GM12878 (cell line): ENCODE measurements around the gene CD1D. TPM values are rescaled to one million over a fixed set of nuclear protein-coding genes. Genes with fewer than 3 reads are reported as not detected.

Experiments
- ATAC-seq: fragments of 200-7000 bp; cut with Tn5 transposase; 3 replicates; pipeline ENCODE4 v1.9.1; 2020; ENCODE audit warnings: mild to moderate bottlenecking, moderate library complexity
- BruUV-seq: library from RNA; stranded (reverse); fragments of 400-500 nt; replicated peaks from 2 replicates; lab custom pipeline; 2021; lab: Mats Ljungman, UMichigan
- CTCF ChIA-PET: fragments of 300-600 bp; sonication (Branson Sonifier 250); formaldehyde crosslinking; extraction: SDS; loops from one replicate; lab custom pipeline; 2021; ENCODE audit warnings: inconsistent platforms; lab: Yijun Ruan, JAX
- POLR2A ChIA-PET: fragments of 350-600 bp; formaldehyde crosslinking; extraction: SDS; loops from one replicate; lab custom pipeline; 2021; ENCODE audit warnings: inconsistent platforms; lab: Charles Lee
- RAD21 ChIA-PET: fragments of 300-600 bp; sonication (Branson Sonifier 250); formaldehyde crosslinking; loops from one replicate; lab custom pipeline; 2023; ENCODE audit warnings: antibody characterized with exemption; ENCODE audit not compliant: unreplicated experiment; lab: Charles Lee
- SMC1A ChIA-PET: fragments of 300-600 bp; sonication (Branson Sonifier 250); formaldehyde crosslinking; loops from one replicate; lab custom pipeline; 2023; ENCODE audit not compliant: unreplicated experiment, uncharacterized antibody; lab: Charles Lee
- DNase-seq: peaks from one replicate; pipeline ENCODE4 v3.0.0-alpha.2; 2011; ENCODE audit warnings: low read depth, low spot score
- FAIRE-seq: peaks from 3 replicates; lab custom pipeline; 2011; peaks lifted over from hg19 to GRCh38; lab: Jason Lieb, UNC
- H2AFZ ChIP-seq: 2 replicates; pipeline ENCODE4 v1.6.0; 2011; ENCODE audit warnings: low read depth, low read length, control low read depth; ENCODE audit not compliant: control insufficient read depth
- H3K27ac ChIP-seq: 2 replicates; pipeline ENCODE4 v1.5.1; 2011; ENCODE audit warnings: control low read depth; ENCODE audit not compliant: control insufficient read depth, insufficient read depth
- H3K27me3 ChIP-seq, 2 experiments: replicated peaks in 1 of 2; 2 replicates each; pipeline versions ENCODE4 v1.6.0 to v1.6.1; 2011; ENCODE audit warnings: low read length in 1 of 2; ENCODE audit not compliant: control insufficient read depth in 2 of 2, insufficient read depth in 2 of 2
- H3K36me3 ChIP-seq, 2 experiments: 2 replicates each; pipeline ENCODE4 v1.5.1; 2011; ENCODE audit warnings: low read length in 1 of 2; ENCODE audit not compliant: control insufficient read depth in 2 of 2, insufficient read depth in 2 of 2
- H3K4me1 ChIP-seq: 2 replicates; pipeline ENCODE4 v1.6.1; 2011; ENCODE audit warnings: mild to moderate bottlenecking, low read length, moderate library complexity, mixed read lengths; ENCODE audit not compliant: control insufficient read depth, insufficient read depth
- H3K4me2 ChIP-seq: 2 replicates; pipeline ENCODE4 v1.6.0; 2011; ENCODE audit warnings: control low read depth; ENCODE audit not compliant: control insufficient read depth, insufficient read depth
- H3K4me3 ChIP-seq: fragments of 200-600 bp; sonication (generic); 2 replicates; pipeline ENCODE4 v1.5.1; 2016
- H3K79me2 ChIP-seq: 2 replicates; pipeline ENCODE4 v1.6.0; 2011; ENCODE audit warnings: low read length; ENCODE audit not compliant: control insufficient read depth, insufficient read depth
- H3K9ac ChIP-seq: 2 replicates; pipeline ENCODE4 v1.8.0; 2011; ENCODE audit warnings: low read length, control low read depth, mixed read lengths; ENCODE audit not compliant: control insufficient read depth, insufficient read depth
- H3K9me3 ChIP-seq: replicated peaks from 3 replicates; pipeline ENCODE4 v1.5.1; 2011; ENCODE audit warnings: mild to moderate bottlenecking, low read length; ENCODE audit not compliant: control insufficient read depth, insufficient read depth
- H4K20me1 ChIP-seq: 2 replicates; pipeline ENCODE4 v1.6.0; 2011; ENCODE audit not compliant: control insufficient read depth, insufficient read depth
- ATF2 ChIP-seq: IDR thresholded peaks from 2 replicates; pipeline ENCODE4 v1.6.1; 2012; ENCODE audit warnings: low read length, inconsistent platforms
- ATF7 ChIP-seq: fragments of 450-650 bp; IDR thresholded peaks from 2 replicates; pipeline ENCODE4 v1.6.1; 2016; ENCODE audit warnings: low read depth, mild to moderate bottlenecking
- BCL11A ChIP-seq: IDR thresholded peaks from 2 replicates; pipeline ENCODE4 v1.6.1; 2011; ENCODE audit warnings: low read depth, low read length
- CBFB ChIP-seq: IDR thresholded peaks from 2 replicates; pipeline ENCODE4 v1.6.1; 2016; ENCODE audit warnings: antibody characterized with exemption, low read depth
- CREB1 ChIP-seq: IDR thresholded peaks from 2 replicates; pipeline ENCODE4 v1.6.1; 2012; ENCODE audit warnings: low read depth, mild to moderate bottlenecking, inconsistent platforms
- ETV6 ChIP-seq, 2 experiments: fragments of 450-650 bp in 1 of 2; IDR thresholded peaks in 1 of 2; conservative IDR thresholded peaks in 1 of 2; 2 replicates each; pipeline ENCODE4 v1.6.1; 2014; ENCODE audit warnings: antibody characterized with exemption in 1 of 2, borderline replicate concordance in 1 of 2, low read depth in 1 of 2, mild to moderate bottlenecking in 1 of 2, moderate library complexity in 1 of 2
- EZH2 ChIP-seq: IDR thresholded peaks from 2 replicates; pipeline ENCODE4 v1.6.1; 2012; ENCODE audit warnings: low read depth, mild to moderate bottlenecking, control low read depth, inconsistent platforms, low read length, borderline replicate concordance; ENCODE audit not compliant: control insufficient read depth
- FOXM1 ChIP-seq: IDR thresholded peaks from 2 replicates; pipeline ENCODE4 v1.6.1; 2012; ENCODE audit warnings: low read depth, mild to moderate bottlenecking, inconsistent platforms, low read length, moderate library complexity
- IKZF1 ChIP-seq: fragments of 450-650 bp; conservative IDR thresholded peaks from 2 replicates; pipeline ENCODE4 v1.6.1; 2017; ENCODE audit warnings: antibody characterized with exemption, mild to moderate bottlenecking
- IRF4 ChIP-seq: IDR thresholded peaks from 2 replicates; pipeline ENCODE4 v1.6.1; 2011; ENCODE audit warnings: low read depth, low read length
- MAX ChIP-seq: IDR thresholded peaks from 2 replicates; pipeline ENCODE4 v1.6.1; 2012; ENCODE audit warnings: low read depth, low read length, improper control_type of control experiment
- MTA2 ChIP-seq: fragments of 450-650 bp; IDR thresholded peaks from 2 replicates; pipeline ENCODE4 v1.6.1; 2016; ENCODE audit warnings: low read depth, mild to moderate bottlenecking, moderate library complexity
- NKRF ChIP-seq: fragments of 450-650 bp; conservative IDR thresholded peaks from 2 replicates; pipeline ENCODE4 v1.6.1; 2017; ENCODE audit warnings: mild to moderate bottlenecking, moderate library complexity
- NR2F1 ChIP-seq: fragments of 450-650 bp; conservative IDR thresholded peaks from 2 replicates; pipeline ENCODE4 v1.6.1; 2017; ENCODE audit warnings: mild to moderate bottlenecking
- PAX5 ChIP-seq: IDR thresholded peaks from 2 replicates; pipeline ENCODE4 v1.6.1; 2011; ENCODE audit warnings: low read depth, low read length, borderline replicate concordance
- RAD21 ChIP-seq: IDR thresholded peaks from 2 replicates; pipeline ENCODE4 v1.6.1; 2011; ENCODE audit warnings: mild to moderate bottlenecking, low read depth, low read length, moderate library complexity; ENCODE audit not compliant: insufficient read depth
- RCOR1 ChIP-seq: conservative IDR thresholded peaks from 2 replicates; pipeline ENCODE4 v1.6.1; 2012; ENCODE audit warnings: low read depth, low read length, improper control_type of control experiment
- SREBF2 ChIP-seq: IDR thresholded peaks from 2 replicates; pipeline ENCODE4 v1.6.1; 2012; ENCODE audit warnings: mild to moderate bottlenecking, low read length
- TCF12 ChIP-seq: IDR thresholded peaks from 2 replicates; pipeline ENCODE4 v1.6.1; 2011; ENCODE audit warnings: low read depth, mild to moderate bottlenecking, low read length
- ZNF217 ChIP-seq: fragments of 450-650 bp; IDR thresholded peaks from 2 replicates; pipeline ENCODE4 v1.6.1; 2017; ENCODE audit warnings: antibody characterized with exemption, mild to moderate bottlenecking
- ZZZ3 ChIP-seq: IDR thresholded peaks from 2 replicates; pipeline ENCODE4 v1.6.1; 2011; ENCODE audit warnings: low read depth; ENCODE audit not compliant: control insufficient read depth, insufficient read length
- WGBS: methylation state at CpG from one replicate; pipeline ENCODE4 v1.1.6; 2016; ENCODE audit warnings: low lambda C conversion rate; ENCODE audit not compliant: insufficient replicate concordance, insufficient coverage; ENCODE audit errors: missing lambda C conversion rate; 5-methylcytosine and 5-hydroxymethylcytosine counted together
- in situ Hi-C: fragments of 300-500 bp; cut with MboI; formaldehyde crosslinking; loops from 9 replicates; pipeline ENCODE4 v1.14.3; 2018; ENCODE audit warnings: mixed read lengths
- intact Hi-C: fragments of 100-400 bp; cut with micrococcal nuclease; formaldehyde crosslinking; loops from one replicate; pipeline ENCODE4 v1.14.2; 2022; ENCODE audit not compliant: unreplicated experiment
- polyA plus RNA-seq, 11 experiments: library from polyadenylated mRNA; depleted of rRNA in 4 of 11; unstranded in 6 of 11; stranded (reverse) in 5 of 11; fragments of >200 nt; fragmentation: Nextera tagmentation in 4 of 11; fragmentation: Illumina TruSeq in 1 of 11; extraction: Ambion mirVana in 4 of 11; extraction: Trizol in 1 of 11; gene quantifications; 1 replicate in 1 of 11; 2 replicates in 10 of 11; pipeline versions ENCODE4 v1.2.1 to v1.2.3, GENCODE V29; 2011 to 2016; ENCODE audit warnings: inconsistent platforms in 2 of 11, missing spikeins in 2 of 11, low read depth in 1 of 11
- total RNA-seq, 4 experiments: library from RNA; depleted of rRNA in 3 of 4; stranded (reverse); fragments of >200 nt in 3 of 4; fragmentation: Illumina TruSeq in 1 of 4; extraction: Trizol in 1 of 4; gene quantifications; 2 replicates each; pipeline versions ENCODE4 v1.2.1 to v1.2.3, GENCODE V29; 2013 to 2021

The CD1D gene
- total and polyA plus RNA-seq, 10 of the 15 experiments (the other 5 are each of a cell fraction or from before 2014, with no cell fraction given): 0.21 to 1.4 (median 0.73) TPM; not detected in 2

- no peak for TF ChIP-seq PAX5
- peak; percentile 47; the same call in 1 of the 2 replicates for TF ChIP-seq NR2F1
- TF ChIP-seq CREB1: peak; percentile 65; the same call in 1 of the 2 replicates
- peak; percentile 41; the same call in 1 of the 2 replicates for TF ChIP-seq ATF2
- TF ChIP-seq FOXM1: peak; percentile 24; the same call in 1 of the 2 replicates
- peak; percentile 68; the same call in 1 of the 2 replicates for TF ChIP-seq IRF4
- peak; percentile 49; the same call in 1 of the 2 replicates for TF ChIP-seq MTA2
- peak; percentile 68 for TF ChIP-seq IKZF1
- TF ChIP-seq EZH2: no peak
- TF ChIP-seq ZZZ3: no peak
- no peak for TF ChIP-seq ZNF217
- TF ChIP-seq ATF7: peak; percentile 57
- TF ChIP-seq, all 136 proteins: peak for 20
Measured at GRCh38 chr1:158179301-158180041, 1.2 kb upstream of the CD1D start (continued).

- Histone ChIP-seq H3K79me2 (no peaks in the 10 kb centered on the region), H3K27me3 (peaks cover 11 to 24% of the 10 kb centered on the region in 2 experiments), H3K4me2 (peak overlapping the region; percentile 95)
- SMC1A ChIA-PET: interaction anchor here (1.2 kb wide), 1 partner anchor 22 kb away, joined by 3 read pairs; no protein-coding TSS in a partner anchor
- ATAC-seq: no peak
- TF ChIP-seq MAX: no peak
- no peak for TF ChIP-seq NKRF
- no peak for TF ChIP-seq CBFB
- no peak for TF ChIP-seq SREBF2
- TF ChIP-seq RCOR1: no peak
- TF ChIP-seq TCF12: no peak
- TF ChIP-seq ETV6 (conservative IDR thresholded peaks at IDR 0.05 in 1 of 2, IDR thresholded peaks at IDR 0.05 in 1 of 2; ENCODE audit: borderline replicate concordance in 1 of 2, low read depth in 1 of 2): no peak
- TF ChIP-seq RAD21: no peak
- no peak for TF ChIP-seq BCL11A
- TF ChIP-seq, all 136 proteins: peak for 0
- no peak overlapping the region for H3K27ac ChIP-seq
- no peak overlapping the region for H2AFZ ChIP-seq
- intact Hi-C loops (no loop called here), in situ Hi-C loops (no loop called here)
- no TSS peak for BruUV-seq
- no peaks in the 10 kb centered on the region; the same call in none of the 3 replicates for H3K9me3 ChIP-seq
- ChIA-PET CTCF (interaction anchor here (2.6 kb wide), 1 partner anchor 23 kb away, joined by 10 read pairs; no protein-coding TSS in a partner anchor), POLR2A (no interaction called here), RAD21 (interaction anchor here (1.6 kb wide), 1 partner anchor 148 kb away, joined by 5 read pairs; no protein-coding TSS in a partner anchor)
- no peaks in the 10 kb centered on the region for H4K20me1 ChIP-seq
- DNase-seq (no peak), FAIRE-seq (no peak)
- H3K9ac ChIP-seq: no peak overlapping the region; the same call in 1 of the 2 replicates
- 48% methylated on average over 13 of the region's 13 CpGs for WGBS
- no peaks in the 10 kb centered on the region for H3K36me3 ChIP-seq
- peak overlapping the region; percentile 65; the same call in 1 of the 2 replicates for H3K4me3 ChIP-seq
- H3K4me1 ChIP-seq: peaks cover 29% of the 10 kb centered on the region
Measured at GRCh38 chr1:158181577-158181922, 855 bp downstream of the CD1D start.
